ENCODE data around the gene UBXN1.

- peak in 3 of 4 experiments; percentile 70 to 83 (median 72) for TF ChIP-seq CTCF (IDR thresholded peaks at IDR 0.05)
- TF ChIP-seq POLR2A (IDR thresholded peaks at IDR 0.05), result no peak
Observed at GRCh38 chr11:62694455-62695167, 15.7 kb upstream of the UBXN1 start.
